Left lobe of liver (tissue), 2 donors: ENCODE results near the gene INAFM2. TPM values are rescaled to one million over a fixed set of nuclear protein-coding genes. Genes with fewer than 3 reads are reported as not detected.

Experiments used
- ATAC-seq: fragments of 200-7000 bp; cut with Tn5 transposase; one replicate; pipeline ENCODE4 v1.9.1; 2020; ENCODE audit warnings: mild to moderate bottlenecking, moderate library complexity
- DNase-seq: peaks from one replicate; pipeline ENCODE4 v3.0.0-alpha.2; 2020; ENCODE audit warnings: low spot score
- total RNA-seq: library from RNA; stranded (reverse); gene quantifications from one replicate; pipeline ENCODE4 v1.2.1, GENCODE V29; 2021
- donor health status: DM: no; HTN: no; CAD: no; lungs with moderate emphysema.
- donor health status: DM: no; HTN: yes; CAD: no.

The INAFM2 gene
- total RNA-seq, 1 donor from 2014 or later = 7.7 TPM

- ATAC-seq = no peak
Observed at GRCh38 chr15:40303576-40303975, 19.9 kb upstream of the INAFM2 start.

GRCh38 chr15:40305281-40305680, 18.2 kb upstream of the INAFM2 start:
- ATAC-seq = no peak
- DNase-seq = no peak

More at GRCh38 chr15:40303576-40303975, 19.9 kb upstream of the INAFM2 start:
- no peak for DNase-seq

GRCh38 chr15:40306371-40306770, 17.1 kb upstream of the INAFM2 start:
- ATAC-seq (no peak), DNase-seq (no peak)

- ATAC-seq = no peak
- no peak for DNase-seq
Observed at GRCh38 chr15:40306908-40307307, 16.6 kb upstream of the INAFM2 start.

- DNase-seq (no peak), ATAC-seq (peak; percentile 52)
Observed at GRCh38 chr15:40307421-40308211, 15.9 kb upstream of the INAFM2 start, which contains the start of gene PLCB2. PLCB2 (minus strand) TSS chr15:40307935; CDS start chr15:40307672, 263 bp downstream.

- no peak for DNase-seq
- no peak for ATAC-seq
Observed at GRCh38 chr15:40309344-40309862, 14.1 kb upstream of the INAFM2 start.

- DNase-seq (peak; percentile 69), ATAC-seq (peak; percentile 81)
Observed at GRCh38 chr15:40310001-40310959, 13.2 kb upstream of the INAFM2 start.

- no peak for DNase-seq
- no peak for ATAC-seq
Observed at GRCh38 chr15:40310993-40311392, 12.5 kb upstream of the INAFM2 start.

GRCh38 chr15:40312370-40313158, 10.9 kb upstream of the INAFM2 start:
- DNase-seq (no peak), ATAC-seq (no peak)

GRCh38 chr15:40313531-40314398, 9.7 kb upstream of the INAFM2 start:
- ATAC-seq (peak; percentile 28), DNase-seq (no peak)

- no peak for ATAC-seq
- no peak for DNase-seq
Observed at GRCh38 chr15:40314723-40315276, 8.7 kb upstream of the INAFM2 start.

GRCh38 chr15:40316931-40317330, 6.6 kb upstream of the INAFM2 start:
- ATAC-seq (no peak), DNase-seq (no peak)

- DNase-seq (no peak), ATAC-seq (no peak)
Observed at GRCh38 chr15:40317580-40317979, 5.9 kb upstream of the INAFM2 start.

GRCh38 chr15:40320409-40320808, 3.1 kb upstream of the INAFM2 start:
- no peak for DNase-seq

GRCh38 chr15:40320931-40321371, 2.5 kb upstream of the INAFM2 start:
- ATAC-seq (peak; percentile 57), DNase-seq (no peak)

More at GRCh38 chr15:40320409-40320808, 3.1 kb upstream of the INAFM2 start:
- ATAC-seq = no peak

- no peak for ATAC-seq
- DNase-seq = no peak
Observed at GRCh38 chr15:40322531-40323238, 807 bp upstream of the INAFM2 start.

GRCh38 chr15:40323953-40324937, 753 bp downstream of the INAFM2 start:
- DNase-seq (no peak), ATAC-seq (no peak)
